GM19328 (cell line): ENCODE results near the gene PLD5.

ENCODE experiments used
- ATAC-seq: cut with Tn5 transposase; IDR thresholded peaks from one replicate; pipeline ENCODE4 v1.9.1; 2021; ENCODE audit warnings: mild to moderate bottlenecking, moderate library complexity; ENCODE audit not compliant: unreplicated experiment

Gene PLD5

GRCh38 chr1:242524571-242525359 is at the start of gene PLD5:
TSS of gene PLD5 (minus strand) at chr1:242524697.
- no peak for ATAC-seq

- ATAC-seq, result no peak
Measured at GRCh38 chr1:242569867-242570266, 45.4 kb upstream of the PLD5 start.

- ATAC-seq, result no peak
Measured at GRCh38 chr1:242568666-242569065, 44.2 kb upstream of the PLD5 start.

- no peak for ATAC-seq
Measured at GRCh38 chr1:242567596-242567995, 43.1 kb upstream of the PLD5 start.

- ATAC-seq, result no peak
Measured at GRCh38 chr1:242556759-242557158, 32.3 kb upstream of the PLD5 start.

GRCh38 chr1:242556276-242556675 is 31.8 kb upstream of the PLD5 start:
- no peak for ATAC-seq

- no peak for ATAC-seq
Measured at GRCh38 chr1:242554577-242554976, 30.1 kb upstream of the PLD5 start.

- no peak for ATAC-seq
Measured at GRCh38 chr1:242546849-242547729, 22.6 kb upstream of the PLD5 start.

- no peak for ATAC-seq
Measured at GRCh38 chr1:242546441-242546840, 21.9 kb upstream of the PLD5 start.

- no peak for ATAC-seq
Measured at GRCh38 chr1:242544071-242544470, 19.6 kb upstream of the PLD5 start.

GRCh38 chr1:242542271-242542670 is 17.8 kb upstream of the PLD5 start:
- ATAC-seq, result no peak

- no peak for ATAC-seq
Measured at GRCh38 chr1:242535986-242536385, 11.5 kb upstream of the PLD5 start.

GRCh38 chr1:242534753-242535152 is 10.3 kb upstream of the PLD5 start:
- ATAC-seq, result no peak

- ATAC-seq, result no peak
Measured at GRCh38 chr1:242530761-242531160, 6.3 kb upstream of the PLD5 start.

- ATAC-seq, result no peak
Measured at GRCh38 chr1:242525769-242526168, 1.3 kb upstream of the PLD5 start.

GRCh38 chr1:242525360-242525722 is 844 bp upstream of the PLD5 start:
- ATAC-seq, result no peak

GRCh38 chr1:242523719-242524570 is 552 bp downstream of the PLD5 start:
- ATAC-seq, result no peak

- no peak for ATAC-seq
Measured at GRCh38 chr1:242522996-242523718, 1.3 kb downstream of the PLD5 start.

- no peak for ATAC-seq
Measured at GRCh38 chr1:242522304-242522945, 2.1 kb downstream of the PLD5 start.

GRCh38 chr1:242515555-242515954 is 8.9 kb downstream of the PLD5 start:
- ATAC-seq, result no peak
